Measurements from ENCODE around the gene ACVR2B. TPM values are rescaled to one million over a fixed set of nuclear protein-coding genes. Genes with fewer than 3 reads are reported as not detected.

ACVR2B gene
- polyA plus RNA-seq, 1 donor from 2014 or later = not detected

DNA sequence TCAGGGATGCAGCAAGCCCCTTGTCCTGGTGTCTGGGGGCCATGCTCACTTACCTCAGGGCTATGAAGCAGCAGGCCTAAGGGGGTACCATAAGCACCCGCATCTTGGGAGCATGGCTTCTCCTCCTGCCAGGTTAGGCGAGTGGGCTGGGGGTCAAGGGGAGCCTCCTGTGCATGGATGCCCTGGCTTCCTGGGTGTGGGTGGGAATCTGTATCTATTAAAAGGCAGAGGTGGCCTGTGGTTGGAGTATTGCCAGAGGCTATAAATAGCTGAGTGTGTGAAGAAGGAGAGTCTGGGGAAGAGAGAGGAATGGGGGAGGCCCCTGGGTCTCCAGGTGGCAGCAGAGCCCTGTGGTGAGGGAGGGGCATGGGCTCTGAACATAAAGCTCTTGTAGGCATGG, 19.5 kb downstream of the ACVR2B start:
- no peaks in the 10 kb centered on the region for H3K4me1 Mint-ChIP-seq
- H3K9me3 Mint-ChIP-seq = peaks cover 5 to 22% (median 7%) of the 10 kb centered on the region in 3 donors
- no peaks in the 10 kb centered on the region for H3K36me3 Mint-ChIP-seq
- no peak overlapping the region for H3K4me3 Mint-ChIP-seq
- no peaks in the 10 kb centered on the region for H3K27me3 Mint-ChIP-seq
- H3K27ac Mint-ChIP-seq = peak overlapping the region in 1 of 3 donors; percentile 59

GRCh38 chr3:38474928-38475605, 21.4 kb downstream of the ACVR2B start:
- no peak overlapping the region for H3K27ac Mint-ChIP-seq
- no peak overlapping the region for H3K4me3 Mint-ChIP-seq
- no peaks in the 10 kb centered on the region for H3K36me3 Mint-ChIP-seq
- no peaks in the 10 kb centered on the region for H3K4me1 Mint-ChIP-seq
- no peaks in the 10 kb centered on the region for H3K27me3 Mint-ChIP-seq
- H3K9me3 Mint-ChIP-seq = peaks cover 0 to 6% (median 0%) of the 10 kb centered on the region in 3 donors

DNA sequence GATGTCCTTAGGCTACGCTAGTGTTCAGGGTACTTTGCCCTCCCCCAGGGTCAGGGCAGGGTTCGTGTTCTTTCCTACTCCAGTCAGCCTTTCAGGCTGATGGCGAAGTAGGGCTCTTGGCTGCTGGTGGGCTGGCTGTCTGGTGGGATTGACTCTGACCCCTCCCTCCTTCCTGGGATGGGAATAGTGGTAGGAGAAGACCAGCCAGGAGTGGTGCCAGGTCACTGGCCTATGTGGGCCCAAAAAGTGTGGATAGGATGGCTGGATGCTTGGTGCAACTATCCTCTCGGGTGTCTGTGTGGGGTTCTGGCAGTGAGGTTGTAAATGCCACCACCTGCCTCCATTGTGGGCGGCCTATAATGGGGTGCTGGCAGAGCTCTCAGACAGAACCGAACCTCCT, 22.0 kb downstream of the ACVR2B start:
- H3K4me3 Mint-ChIP-seq = no peak overlapping the region
- H3K36me3 Mint-ChIP-seq = no peaks in the 10 kb centered on the region
- peaks cover 0 to under 1% (median 0%) of the 10 kb centered on the region in 3 donors for H3K9me3 Mint-ChIP-seq
- no peaks in the 10 kb centered on the region for H3K4me1 Mint-ChIP-seq
- no peaks in the 10 kb centered on the region for H3K27me3 Mint-ChIP-seq
- no peak overlapping the region for H3K27ac Mint-ChIP-seq

DNA sequence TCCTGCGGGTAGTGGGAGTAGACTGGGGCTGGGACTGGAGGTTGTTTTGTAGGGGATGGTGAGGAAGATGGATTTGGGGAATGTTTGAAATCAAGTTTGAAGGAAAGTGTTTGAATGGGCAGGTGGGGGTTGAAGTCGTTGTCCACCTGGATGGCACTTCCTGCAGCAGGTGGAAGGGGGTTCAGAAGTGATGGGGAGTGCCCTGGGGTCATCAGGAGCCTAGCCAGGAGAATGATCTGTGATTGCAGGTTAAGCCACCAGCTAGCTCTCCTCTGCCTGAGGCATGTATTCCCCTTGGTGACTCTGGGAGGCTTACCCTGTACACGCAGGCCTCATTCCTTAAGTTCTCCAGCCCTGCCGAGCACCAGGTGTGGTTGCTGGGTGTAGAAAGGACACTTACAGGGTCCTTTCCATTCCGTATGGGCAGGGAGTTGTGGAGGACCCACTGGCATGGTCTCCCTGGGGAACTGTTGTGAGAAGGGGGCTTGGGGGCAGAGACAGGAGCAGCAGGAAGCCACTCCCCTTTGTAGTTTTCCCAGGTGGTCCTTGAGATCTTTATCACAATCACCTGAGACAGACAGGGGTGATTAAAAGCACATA, 22.6 kb downstream of the ACVR2B start:
- H3K27ac Mint-ChIP-seq = no peak overlapping the region
- H3K4me1 Mint-ChIP-seq = no peaks in the 10 kb centered on the region
- no peaks in the 10 kb centered on the region for H3K27me3 Mint-ChIP-seq
- no peak overlapping the region for H3K4me3 Mint-ChIP-seq
- no peaks in the 10 kb centered on the region for H3K9me3 Mint-ChIP-seq
- no peaks in the 10 kb centered on the region for H3K36me3 Mint-ChIP-seq

DNA sequence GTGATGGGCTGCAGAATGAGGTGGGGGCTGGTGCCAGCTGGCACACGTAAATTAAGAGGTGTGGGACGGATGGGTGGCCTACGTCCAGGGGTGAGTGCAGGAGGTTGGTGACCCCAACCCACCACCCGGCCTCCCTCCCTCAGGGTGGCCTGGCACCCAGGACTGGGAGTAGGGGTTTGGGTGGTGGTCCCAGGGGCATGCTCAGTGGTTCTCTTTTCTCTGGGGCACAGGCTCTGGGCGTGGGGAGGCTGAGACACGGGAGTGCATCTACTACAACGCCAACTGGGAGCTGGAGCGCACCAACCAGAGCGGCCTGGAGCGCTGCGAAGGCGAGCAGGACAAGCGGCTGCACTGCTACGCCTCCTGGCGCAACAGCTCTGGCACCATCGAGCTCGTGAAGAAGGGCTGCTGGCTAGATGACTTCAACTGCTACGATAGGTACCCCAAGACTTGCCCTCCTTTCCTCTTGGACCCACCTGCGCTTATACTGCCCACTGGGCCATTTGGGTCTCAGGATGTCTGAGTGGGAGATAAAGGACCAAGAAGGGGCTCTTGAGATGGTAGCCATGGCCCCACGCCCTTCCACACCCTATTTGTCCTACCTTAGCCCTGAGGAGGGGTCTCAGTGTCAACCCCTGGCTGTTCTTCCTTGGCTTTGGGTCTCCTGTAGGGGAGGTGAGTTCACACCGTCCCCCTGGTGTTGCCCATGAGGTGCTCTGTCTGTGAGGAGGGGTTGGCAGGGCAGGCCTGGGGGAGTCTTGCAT, 23.5 kb downstream of the ACVR2B start:
- no peaks in the 10 kb centered on the region for H3K4me1 Mint-ChIP-seq
- H3K27me3 Mint-ChIP-seq = no peaks in the 10 kb centered on the region
- no peak overlapping the region for H3K27ac Mint-ChIP-seq
- no peaks in the 10 kb centered on the region for H3K9me3 Mint-ChIP-seq
- H3K36me3 Mint-ChIP-seq = no peaks in the 10 kb centered on the region
- no peak overlapping the region for H3K4me3 Mint-ChIP-seq

- H3K27me3 Mint-ChIP-seq = no peaks in the 10 kb centered on the region
- no peak overlapping the region for H3K4me3 Mint-ChIP-seq
- no peak overlapping the region for H3K27ac Mint-ChIP-seq
- H3K9me3 Mint-ChIP-seq = no peaks in the 10 kb centered on the region
- H3K4me1 Mint-ChIP-seq = no peaks in the 10 kb centered on the region
- H3K36me3 Mint-ChIP-seq = no peaks in the 10 kb centered on the region
Observed at GRCh38 chr3:38477839-38478450, 24.3 kb downstream of the ACVR2B start.

GRCh38 chr3:38478901-38479300, 25.2 kb downstream of the ACVR2B start:
- Mint-ChIP-seq H3K27ac (no peak overlapping the region), H3K36me3 (peaks cover 3% of the 10 kb centered on the region), H3K27me3 (no peaks in the 10 kb centered on the region), H3K4me1 (peaks cover 0 to 1% (median 0%) of the 10 kb centered on the region in 3 donors), H3K9me3 (no peaks in the 10 kb centered on the region), H3K4me3 (no peak overlapping the region)

DNA sequence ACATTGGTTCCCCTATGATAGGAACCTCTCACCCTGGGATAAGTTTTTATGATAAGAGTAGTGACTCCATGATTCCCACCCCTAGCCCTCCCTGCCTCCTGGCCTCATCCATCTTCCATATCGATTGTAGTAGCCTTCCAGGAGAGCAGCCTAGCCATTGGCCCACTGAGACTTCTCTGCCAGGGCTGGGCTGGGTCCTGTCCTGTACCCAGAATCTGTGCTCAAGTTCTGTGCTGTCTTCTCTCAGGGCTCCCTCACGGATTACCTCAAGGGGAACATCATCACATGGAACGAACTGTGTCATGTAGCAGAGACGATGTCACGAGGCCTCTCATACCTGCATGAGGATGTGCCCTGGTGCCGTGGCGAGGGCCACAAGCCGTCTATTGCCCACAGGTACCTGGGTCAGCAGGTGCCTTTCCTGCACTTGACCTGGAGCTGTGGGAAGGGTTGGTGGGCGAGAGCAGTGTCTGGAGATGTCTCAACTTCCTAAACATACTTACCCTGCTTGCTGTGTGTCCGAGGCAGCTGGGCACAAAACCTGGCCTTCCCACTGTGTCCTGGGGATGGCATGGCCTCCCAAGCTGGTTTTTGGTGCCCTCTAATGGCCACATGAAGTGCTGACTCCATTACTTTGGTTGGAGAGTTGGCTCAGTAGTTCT, 25.9 kb downstream of the ACVR2B start:
- H3K9me3 Mint-ChIP-seq = no peaks in the 10 kb centered on the region
- H3K27me3 Mint-ChIP-seq = no peaks in the 10 kb centered on the region
- no peak overlapping the region for H3K4me3 Mint-ChIP-seq
- H3K36me3 Mint-ChIP-seq = peaks cover 3% of the 10 kb centered on the region
- peaks cover 0 to 1% (median 0%) of the 10 kb centered on the region in 3 donors for H3K4me1 Mint-ChIP-seq
- no peak overlapping the region for H3K27ac Mint-ChIP-seq

DNA sequence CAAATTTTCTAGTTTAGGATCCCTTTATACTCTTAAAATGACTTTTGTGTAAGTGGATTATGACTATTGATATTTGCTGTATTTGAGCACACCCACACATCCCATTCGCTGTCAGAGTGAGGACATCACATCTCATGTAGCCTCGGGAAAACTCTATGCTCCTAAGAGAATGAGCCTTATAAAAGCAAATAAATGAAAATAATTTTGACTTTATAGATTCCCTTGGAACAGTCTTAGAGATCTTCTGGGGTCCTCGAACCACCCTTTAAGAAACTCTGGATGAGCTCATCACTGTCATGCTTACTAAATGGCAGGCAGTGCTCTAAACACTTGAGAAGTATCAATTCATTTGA, 26.4 kb downstream of the ACVR2B start:
- peaks cover 7% of the 10 kb centered on the region for H3K36me3 Mint-ChIP-seq
- no peak overlapping the region for H3K27ac Mint-ChIP-seq
- H3K4me3 Mint-ChIP-seq = no peak overlapping the region
- peaks cover 0 to 4% (median 1%) of the 10 kb centered on the region in 3 donors for H3K4me1 Mint-ChIP-seq
- no peaks in the 10 kb centered on the region for H3K27me3 Mint-ChIP-seq
- H3K9me3 Mint-ChIP-seq = no peaks in the 10 kb centered on the region

DNA sequence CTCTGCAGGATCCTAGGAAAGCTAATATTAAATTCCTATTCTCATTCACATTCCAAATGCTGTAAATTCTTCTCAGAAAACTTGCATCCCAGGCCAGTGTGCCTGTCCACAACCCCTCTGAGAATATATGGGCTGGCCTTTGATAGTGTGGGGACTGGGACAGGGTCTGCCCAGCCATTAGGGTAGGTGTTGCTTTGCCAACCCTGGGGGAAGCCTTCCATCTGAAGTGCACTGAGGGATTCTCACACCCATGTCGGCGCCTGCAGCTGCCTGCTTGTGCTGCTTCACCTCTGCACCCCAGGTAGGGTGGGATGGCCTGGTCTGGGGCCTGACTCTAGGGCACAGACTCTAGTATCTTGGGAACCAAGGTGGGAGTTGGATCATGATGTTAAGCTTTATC, 27.2 kb downstream of the ACVR2B start:
- H3K27ac Mint-ChIP-seq = no peak overlapping the region
- peaks cover 8% of the 10 kb centered on the region for H3K36me3 Mint-ChIP-seq
- no peaks in the 10 kb centered on the region for H3K27me3 Mint-ChIP-seq
- no peak overlapping the region for H3K4me3 Mint-ChIP-seq
- no peaks in the 10 kb centered on the region for H3K9me3 Mint-ChIP-seq
- peaks cover 0 to 5% (median 1%) of the 10 kb centered on the region in 3 donors for H3K4me1 Mint-ChIP-seq

GRCh38 chr3:38482951-38483350, 29.3 kb downstream of the ACVR2B start:
- H3K27me3 Mint-ChIP-seq = no peaks in the 10 kb centered on the region
- H3K4me3 Mint-ChIP-seq = no peak overlapping the region
- H3K4me1 Mint-ChIP-seq = peaks cover 2 to 5% (median 3%) of the 10 kb centered on the region in 3 donors
- peaks cover 8% of the 10 kb centered on the region for H3K36me3 Mint-ChIP-seq
- no peak overlapping the region for H3K27ac Mint-ChIP-seq
- H3K9me3 Mint-ChIP-seq = no peaks in the 10 kb centered on the region

DNA sequence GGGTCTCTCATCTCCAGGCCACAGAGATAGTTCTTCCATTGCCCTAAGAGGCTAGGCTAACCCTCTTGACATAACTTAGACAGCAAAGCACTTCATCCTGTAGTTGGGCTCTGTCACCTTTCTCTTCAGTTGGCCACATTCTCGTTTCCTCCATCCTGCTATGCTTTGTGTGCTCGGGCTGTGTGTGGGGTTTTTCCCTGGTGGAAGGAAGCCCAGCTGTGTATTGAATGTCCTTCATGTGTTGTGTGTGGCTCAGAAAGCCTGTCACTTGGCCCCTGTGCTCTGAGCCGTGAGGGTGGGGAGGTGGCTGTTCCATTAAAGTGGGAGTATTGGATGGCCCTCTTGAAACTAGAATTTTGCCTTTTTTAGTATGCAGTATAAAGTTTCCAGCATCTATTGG, 33.6 kb downstream of the ACVR2B start:
- H3K4me1 Mint-ChIP-seq = peaks cover 2 to 5% (median 3%) of the 10 kb centered on the region in 3 donors
- no peak overlapping the region for H3K27ac Mint-ChIP-seq

DNA sequence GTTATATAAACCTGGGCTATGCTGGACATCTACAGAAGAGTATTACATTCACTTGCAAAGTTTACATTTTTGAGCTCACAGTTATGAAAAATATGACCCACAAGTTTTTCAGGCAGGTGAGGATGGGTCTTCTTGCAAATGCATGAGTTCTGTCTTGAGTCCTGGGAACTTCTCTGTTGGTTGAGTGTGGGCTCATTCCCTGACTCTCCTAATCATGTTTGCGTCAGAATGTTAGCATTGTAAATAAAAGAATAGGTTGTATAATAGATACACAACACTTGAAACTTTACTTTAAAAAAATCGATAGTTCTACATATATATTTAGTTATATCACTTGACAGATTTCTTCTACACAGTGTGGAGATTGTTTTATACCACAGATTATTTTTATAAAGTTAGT, 35.3 kb downstream of the ACVR2B start:
- Mint-ChIP-seq H3K9me3 (no peaks in the 10 kb centered on the region), H3K4me1 (peaks cover 2 to 5% (median 2%) of the 10 kb centered on the region in 3 donors), H3K36me3 (peaks cover 7% of the 10 kb centered on the region), H3K27ac (no peak overlapping the region), H3K4me3 (no peak overlapping the region), H3K27me3 (no peaks in the 10 kb centered on the region)

More for the DNA sequence above, 33.6 kb downstream of the ACVR2B start:
- Mint-ChIP-seq H3K9me3 (no peaks in the 10 kb centered on the region), H3K27me3 (no peaks in the 10 kb centered on the region), H3K4me3 (no peak overlapping the region), H3K36me3 (peaks cover 10% of the 10 kb centered on the region)

- peaks cover 2 to 4% (median 2%) of the 10 kb centered on the region in 3 donors for H3K4me1 Mint-ChIP-seq
- no peaks in the 10 kb centered on the region for H3K9me3 Mint-ChIP-seq
- peaks cover 5% of the 10 kb centered on the region for H3K36me3 Mint-ChIP-seq
- H3K27me3 Mint-ChIP-seq = no peaks in the 10 kb centered on the region
- no peak overlapping the region for H3K4me3 Mint-ChIP-seq
- H3K27ac Mint-ChIP-seq = no peak overlapping the region
Observed at GRCh38 chr3:38489766-38490165, 36.1 kb downstream of the ACVR2B start.

Measured in IgD-negative memory B cell (primary cell).